Hepatocyte (in vitro differentiated cells): ENCODE data around the gene GRM4. TPM values are rescaled to one million over a fixed set of nuclear protein-coding genes. Genes with fewer than 3 reads are reported as not detected.
A peak's percentile ranks its signal among the peaks of the same experiment; 100 is the strongest.

Experiments used
- DNase-seq: peaks from one replicate; pipeline ENCODE4 v3.0.0-alpha.2; 2016; ENCODE audit warnings: low spot score
- H2AFZ ChIP-seq: fragments of 200-600 bp; sonication (generic); 2 replicates; pipeline ENCODE4 v1.6.0; 2016; ENCODE audit warnings: antibody characterized with exemption, mild to moderate bottlenecking
- H3K27ac ChIP-seq: fragments of 200-600 bp; sonication (generic); 2 replicates; pipeline ENCODE4 v1.5.1; 2016; ENCODE audit warnings: mild to moderate bottlenecking
- H3K27me3 ChIP-seq: fragments of 200-600 bp; sonication (generic); 2 replicates; pipeline ENCODE4 v1.6.1; 2016
- H3K36me3 ChIP-seq: fragments of 200-600 bp; sonication (generic); replicated peaks from 2 replicates; pipeline ENCODE4 v1.5.1; 2016; ENCODE audit warnings: low read depth; ENCODE audit not compliant: insufficient read depth
- H3K4me1 ChIP-seq: fragments of 200-600 bp; sonication (generic); 2 replicates; pipeline ENCODE4 v1.5.1; 2016; ENCODE audit warnings: mild to moderate bottlenecking, moderate library complexity; ENCODE audit not compliant: insufficient read depth
- H3K4me2 ChIP-seq: fragments of 200-600 bp; sonication (generic); 2 replicates; pipeline ENCODE4 v1.6.0; 2016
- H3K4me3 ChIP-seq: fragments of 200-600 bp; sonication (generic); 2 replicates; pipeline ENCODE4 v1.5.1; 2016; ENCODE audit warnings: mild to moderate bottlenecking
- H3K79me2 ChIP-seq: fragments of 200-600 bp; sonication (generic); 2 replicates; pipeline ENCODE4 v1.6.0; 2017; ENCODE audit warnings: mild to moderate bottlenecking
- H3K9me2 ChIP-seq: fragments of 200-600 bp; sonication (generic); replicated peaks from 2 replicates; pipeline ENCODE4 v1.6.0; 2017; ENCODE audit warnings: mild to moderate bottlenecking; ENCODE audit not compliant: insufficient read depth
- H3K9me3 ChIP-seq: fragments of 200-600 bp; sonication (generic); 2 replicates; pipeline ENCODE4 v1.5.1; 2016; ENCODE audit warnings: low read depth, mild to moderate bottlenecking
- H4K20me1 ChIP-seq: fragments of 200-600 bp; sonication (generic); 2 replicates; pipeline ENCODE4 v1.6.0; 2016; ENCODE audit warnings: mild to moderate bottlenecking; ENCODE audit not compliant: insufficient read depth, poor library complexity, severe bottlenecking
- CTCF ChIP-seq: fragments of 200-600 bp; sonication (generic); IDR thresholded peaks from 2 replicates; pipeline ENCODE4 v1.5.1; 2016; ENCODE audit warnings: antibody characterized with exemption, mild to moderate bottlenecking; ENCODE audit not compliant: poor library complexity
- EZH2 ChIP-seq: fragments of 200-600 bp; sonication (generic); IDR thresholded peaks from 2 replicates; pipeline ENCODE4 v1.6.1; 2016; ENCODE audit warnings: antibody characterized with exemption, mild to moderate bottlenecking, borderline replicate concordance
- EZH2phosphoT487 ChIP-seq: fragments of 200-600 bp; sonication (generic); IDR thresholded peaks from one replicate; pipeline ENCODE4 v1.6.1; 2018; ENCODE audit warnings: antibody characterized with exemption, mild to moderate bottlenecking, low read depth, moderate library complexity; ENCODE audit not compliant: unreplicated experiment, severe bottlenecking
- WGBS: methylation state at CpG from one replicate; pipeline ENCODE4 v1.1.6; 2016; ENCODE audit warnings: low lambda C conversion rate; ENCODE audit errors: missing lambda C conversion rate; 5-methylcytosine and 5-hydroxymethylcytosine counted together
- polyA plus RNA-seq: library from polyadenylated mRNA; unstranded; fragments of >200 nt; fragmentation: Nextera tagmentation; extraction: Ambion mirVana; gene quantifications from 2 replicates; pipeline ENCODE4 v1.2.1, GENCODE V29; 2016
- total RNA-seq: library from RNA; depleted of rRNA; stranded (reverse); fragments of >200 nt; gene quantifications from 2 replicates; pipeline ENCODE4 v1.2.3, GENCODE V29; 2014

GRM4 gene
- total and polyA plus RNA-seq, 2 experiments from 2014 or later = 0.03 TPM; not detected in 1

GRCh38 chr6:34125939-34126338 is 19.9 kb downstream of the GRM4 start:
- Histone ChIP-seq H3K36me3 (no peaks in the 10 kb centered on the region), H3K27ac (no peak overlapping the region), H2AFZ (no peak overlapping the region), H3K9me2 (no peaks in the 10 kb centered on the region), H3K4me2 (no peak overlapping the region), H3K4me1 (no peaks in the 10 kb centered on the region), H3K4me3 (no peak overlapping the region), H3K79me2 (no peaks in the 10 kb centered on the region), H3K27me3 (no peaks in the 10 kb centered on the region), H4K20me1 (no peaks in the 10 kb centered on the region), H3K9me3 (no peaks in the 10 kb centered on the region)
- no peak for DNase-seq
- TF ChIP-seq CTCF (no peak), EZH2phosphoT487 (no peak), EZH2 (no peak)
- WGBS = 96% methylated on average over 3 of the region's 3 CpGs

GRCh38 chr6:34120953-34121675 is 24.8 kb downstream of the GRM4 start:
- H3K4me3 ChIP-seq = no peak overlapping the region
- no peaks in the 10 kb centered on the region for H4K20me1 ChIP-seq
- H3K4me2 ChIP-seq = no peak overlapping the region
- H2AFZ ChIP-seq = no peak overlapping the region
- peak; percentile 13 for DNase-seq
- no peaks in the 10 kb centered on the region for H3K36me3 ChIP-seq
- H3K27me3 ChIP-seq = no peaks in the 10 kb centered on the region
- no peaks in the 10 kb centered on the region for H3K9me2 ChIP-seq
- no peaks in the 10 kb centered on the region for H3K4me1 ChIP-seq
- H3K79me2 ChIP-seq = no peaks in the 10 kb centered on the region
- no peak for TF ChIP-seq EZH2phosphoT487
- TF ChIP-seq EZH2 = no peak
- TF ChIP-seq CTCF = no peak
- WGBS = 32% methylated on average over 13 of the region's 13 CpGs
- no peaks in the 10 kb centered on the region for H3K9me3 ChIP-seq
- H3K27ac ChIP-seq = no peak overlapping the region

GRCh38 chr6:34115915-34116314 is 30.0 kb downstream of the GRM4 start:
- no peaks in the 10 kb centered on the region for H3K36me3 ChIP-seq
- no peak for TF ChIP-seq EZH2phosphoT487
- TF ChIP-seq EZH2 = no peak
- no peak for TF ChIP-seq CTCF
- no peak overlapping the region for H3K27ac ChIP-seq
- H3K9me3 ChIP-seq = no peaks in the 10 kb centered on the region
- no peaks in the 10 kb centered on the region for H3K4me1 ChIP-seq
- no peak overlapping the region for H3K4me3 ChIP-seq
- H3K4me2 ChIP-seq = no peak overlapping the region
- no peak for DNase-seq
- H3K79me2 ChIP-seq = no peaks in the 10 kb centered on the region
- WGBS = 91% methylated on average over 11 of the region's 11 CpGs
- H2AFZ ChIP-seq = no peak overlapping the region
- H3K27me3 ChIP-seq = peaks cover 8% of the 10 kb centered on the region
- H4K20me1 ChIP-seq = no peaks in the 10 kb centered on the region
- H3K9me2 ChIP-seq = no peaks in the 10 kb centered on the region

GRCh38 chr6:34115403-34115795 is 30.5 kb downstream of the GRM4 start:
- H4K20me1 ChIP-seq = no peaks in the 10 kb centered on the region
- peaks cover 8% of the 10 kb centered on the region for H3K27me3 ChIP-seq
- H3K27ac ChIP-seq = no peak overlapping the region
- no peaks in the 10 kb centered on the region for H3K9me3 ChIP-seq
- peak; percentile 74 for DNase-seq
- H3K4me2 ChIP-seq = no peak overlapping the region
- 69% methylated on average over 10 of the region's 10 CpGs for WGBS
- TF ChIP-seq EZH2phosphoT487 (no peak), EZH2 (no peak), CTCF (no peak)
- no peaks in the 10 kb centered on the region for H3K36me3 ChIP-seq
- no peaks in the 10 kb centered on the region for H3K9me2 ChIP-seq
- H2AFZ ChIP-seq = no peak overlapping the region
- no peak overlapping the region for H3K4me3 ChIP-seq
- no peaks in the 10 kb centered on the region for H3K79me2 ChIP-seq
- no peaks in the 10 kb centered on the region for H3K4me1 ChIP-seq
